OCI-LY3 (cell line): Measurements from ENCODE around the gene SERPINB12.

ENCODE experiments used
- H2AFZ ChIP-seq: fragments of 200-600, 300-600 bp; shearing (Covaris generic); 2 replicates; pipeline ENCODE4 v1.6.0; 2014; ENCODE audit warnings: antibody characterized with exemption, low read depth, low read length
- H3K27ac ChIP-seq: fragments of 200-600, 300-600 bp; sonication (generic); 2 replicates; pipeline ENCODE4 v1.5.1; 2014; ENCODE audit warnings: mild to moderate bottlenecking, low read length, moderate library complexity, mixed read lengths
- H3K27me3 ChIP-seq: fragments of 200-600, 300-600 bp; sonication (generic); 2 replicates; pipeline ENCODE4 v1.6.1; 2014; ENCODE audit warnings: low read depth, low read length, mixed read lengths
- H3K36me3 ChIP-seq: fragments of 200-600, 300-600 bp; sonication (generic); replicated peaks from 2 replicates; pipeline ENCODE3; 2014; ENCODE audit warnings: low read depth, low read length, mixed read lengths
- H3K4me1 ChIP-seq: fragments of 300-600, 200-600 bp; sonication (generic); 2 replicates; pipeline ENCODE4 v1.6.1; 2014; ENCODE audit warnings: low read length, mixed read lengths
- H3K4me2 ChIP-seq: fragments of 200-600, 300-600 bp; sonication (generic); 2 replicates; pipeline ENCODE4 v1.6.1; 2014; ENCODE audit warnings: low read length, mixed read lengths
- H3K4me3 ChIP-seq: fragments of 300-600, 200-600 bp; sonication (generic); 2 replicates; pipeline ENCODE4 v1.5.1; 2014; ENCODE audit warnings: antibody characterized with exemption, mild to moderate bottlenecking, low read length, moderate library complexity
- H3K79me2 ChIP-seq: fragments of 300-600, 200-600 bp; shearing (Covaris generic); 2 replicates; pipeline ENCODE4 v1.6.1; 2014; ENCODE audit warnings: mild to moderate bottlenecking, low read length, mixed read lengths
- H3K9ac ChIP-seq: fragments of 300-600, 200-600 bp; shearing (Covaris generic); 2 replicates; pipeline ENCODE4 v1.6.0; 2014; ENCODE audit warnings: mild to moderate bottlenecking, low read length, moderate library complexity
- H3K9me3 ChIP-seq: fragments of 200-600, 300-600 bp; shearing (Covaris generic); 2 replicates; pipeline ENCODE4 v1.6.1; 2014; ENCODE audit warnings: low read length, mixed read lengths; ENCODE audit not compliant: insufficient read depth
- H4K20me1 ChIP-seq: fragments of 200-600, 300-600 bp; sonication (generic); 2 replicates; pipeline ENCODE4 v1.6.1; 2016; ENCODE audit warnings: low read length, mixed read lengths; ENCODE audit not compliant: insufficient read depth
- EZH2phosphoT487 ChIP-seq: fragments of 200-600 bp; shearing (Covaris generic); IDR thresholded peaks from 2 replicates; pipeline ENCODE4 v1.6.1; 2018; ENCODE audit warnings: antibody characterized with exemption, mixed run types, low read depth
- TF ChIP-seq, protein P1 (sequence below): fragments of 200-600, 300-600 bp; sonication (generic); IDR thresholded peaks from 2 replicates; pipeline ENCODE4 v1.5.1; 2014; ENCODE audit warnings: antibody characterized with exemption, low read length, low read depth

The SERPINB12 gene

DNA sequence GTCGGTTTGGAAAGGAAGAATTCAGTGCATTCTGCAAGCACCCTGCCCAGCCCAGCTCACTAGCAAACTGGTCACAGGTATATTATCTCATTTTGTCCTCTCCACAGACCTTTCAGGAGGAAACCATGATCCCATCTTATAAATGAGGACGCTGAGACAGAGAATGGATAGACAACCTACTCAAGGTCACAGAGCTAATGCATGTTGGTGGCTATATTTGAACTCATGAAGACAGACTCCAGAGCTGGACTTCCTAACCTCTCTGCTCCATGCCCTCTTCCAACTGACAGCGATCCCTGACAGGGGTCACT lies 35.9 kb upstream of the SERPINB12 start:
- H2AFZ ChIP-seq, result no peak overlapping the region
- no peaks in the 10 kb centered on the region for H3K79me2 ChIP-seq
- H3K36me3 ChIP-seq, result no peaks in the 10 kb centered on the region
- no peak overlapping the region for H3K4me3 ChIP-seq
- TF ChIP-seq, protein P1, sequence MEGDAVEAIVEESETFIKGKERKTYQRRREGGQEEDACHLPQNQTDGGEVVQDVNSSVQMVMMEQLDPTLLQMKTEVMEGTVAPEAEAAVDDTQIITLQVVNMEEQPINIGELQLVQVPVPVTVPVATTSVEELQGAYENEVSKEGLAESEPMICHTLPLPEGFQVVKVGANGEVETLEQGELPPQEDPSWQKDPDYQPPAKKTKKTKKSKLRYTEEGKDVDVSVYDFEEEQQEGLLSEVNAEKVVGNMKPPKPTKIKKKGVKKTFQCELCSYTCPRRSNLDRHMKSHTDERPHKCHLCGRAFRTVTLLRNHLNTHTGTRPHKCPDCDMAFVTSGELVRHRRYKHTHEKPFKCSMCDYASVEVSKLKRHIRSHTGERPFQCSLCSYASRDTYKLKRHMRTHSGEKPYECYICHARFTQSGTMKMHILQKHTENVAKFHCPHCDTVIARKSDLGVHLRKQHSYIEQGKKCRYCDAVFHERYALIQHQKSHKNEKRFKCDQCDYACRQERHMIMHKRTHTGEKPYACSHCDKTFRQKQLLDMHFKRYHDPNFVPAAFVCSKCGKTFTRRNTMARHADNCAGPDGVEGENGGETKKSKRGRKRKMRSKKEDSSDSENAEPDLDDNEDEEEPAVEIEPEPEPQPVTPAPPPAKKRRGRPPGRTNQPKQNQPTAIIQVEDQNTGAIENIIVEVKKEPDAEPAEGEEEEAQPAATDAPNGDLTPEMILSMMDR, result no peak; the same call in 1 of the 2 replicates
- no peak for TF ChIP-seq EZH2phosphoT487
- no peak overlapping the region for H3K27ac ChIP-seq
- H3K4me2 ChIP-seq, result no peak overlapping the region
- peaks cover 41% of the 10 kb centered on the region for H3K27me3 ChIP-seq
- H3K9me3 ChIP-seq, result no peaks in the 10 kb centered on the region
- no peaks in the 10 kb centered on the region for H3K4me1 ChIP-seq
- no peaks in the 10 kb centered on the region for H4K20me1 ChIP-seq
- H3K9ac ChIP-seq, result no peak overlapping the region

DNA sequence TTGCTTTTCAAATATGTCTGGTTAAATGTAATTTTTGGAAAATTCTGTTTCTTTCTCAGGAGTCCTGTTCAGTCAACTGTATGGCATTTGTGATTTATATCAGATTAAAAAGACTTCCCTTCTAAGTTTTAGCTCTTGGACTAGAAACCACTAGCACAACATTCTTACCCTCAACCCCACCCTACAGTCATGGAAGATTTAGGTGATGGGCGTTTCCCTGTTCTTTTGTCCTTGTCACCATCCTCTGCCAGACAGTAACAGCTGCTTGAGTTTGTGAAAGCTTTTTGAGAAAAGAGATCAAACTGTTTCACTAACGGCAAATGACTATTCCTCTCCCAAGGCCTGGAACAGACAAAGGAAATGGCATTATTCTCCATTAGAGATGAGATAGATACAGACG lies 33.6 kb upstream of the SERPINB12 start:
- no peak overlapping the region for H2AFZ ChIP-seq
- H3K4me2 ChIP-seq, result no peak overlapping the region
- no peaks in the 10 kb centered on the region for H3K36me3 ChIP-seq
- H3K4me3 ChIP-seq, result no peak overlapping the region
- H3K9me3 ChIP-seq, result no peaks in the 10 kb centered on the region
- no peak for TF ChIP-seq EZH2phosphoT487
- TF ChIP-seq, protein P1, result no peak
- H3K27me3 ChIP-seq, result peaks cover 38% of the 10 kb centered on the region
- no peaks in the 10 kb centered on the region for H3K4me1 ChIP-seq
- no peak overlapping the region for H3K9ac ChIP-seq
- H4K20me1 ChIP-seq, result no peaks in the 10 kb centered on the region
- H3K27ac ChIP-seq, result no peak overlapping the region
- H3K79me2 ChIP-seq, result no peaks in the 10 kb centered on the region

DNA sequence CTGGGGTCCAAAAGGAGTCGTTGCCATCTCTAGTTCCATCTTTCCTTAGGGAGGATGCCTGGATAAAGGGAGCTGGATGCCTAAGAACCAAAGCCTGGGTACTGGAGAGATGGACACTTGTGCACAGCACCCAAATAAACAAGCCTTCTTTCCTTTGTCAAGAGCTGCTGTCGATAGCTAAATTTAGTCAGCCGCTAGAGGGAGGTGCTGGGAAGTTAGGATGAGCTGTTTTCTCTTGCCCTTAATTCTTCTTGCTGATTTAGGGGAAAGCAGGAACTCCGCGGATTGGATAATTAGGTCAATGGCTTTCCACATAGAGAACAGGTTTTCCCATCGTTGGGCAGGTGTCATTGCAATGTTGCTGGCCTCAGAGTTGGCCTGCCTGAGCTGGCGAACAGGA lies 30.9 kb upstream of the SERPINB12 start:
- H3K27me3 ChIP-seq, result peaks cover 35% of the 10 kb centered on the region; the same call in 1 of the 2 replicates
- no peaks in the 10 kb centered on the region for H3K36me3 ChIP-seq
- no peak for TF ChIP-seq EZH2phosphoT487
- TF ChIP-seq, protein P1, result peak; percentile 67
- no peaks in the 10 kb centered on the region for H3K9me3 ChIP-seq
- H3K4me2 ChIP-seq, result peak overlapping the region; percentile 19; the same call in 1 of the 2 replicates
- H3K79me2 ChIP-seq, result no peaks in the 10 kb centered on the region
- H3K9ac ChIP-seq, result no peak overlapping the region
- no peak overlapping the region for H3K4me3 ChIP-seq
- no peaks in the 10 kb centered on the region for H3K4me1 ChIP-seq
- H2AFZ ChIP-seq, result no peak overlapping the region
- H3K27ac ChIP-seq, result no peak overlapping the region
- no peaks in the 10 kb centered on the region for H4K20me1 ChIP-seq

DNA sequence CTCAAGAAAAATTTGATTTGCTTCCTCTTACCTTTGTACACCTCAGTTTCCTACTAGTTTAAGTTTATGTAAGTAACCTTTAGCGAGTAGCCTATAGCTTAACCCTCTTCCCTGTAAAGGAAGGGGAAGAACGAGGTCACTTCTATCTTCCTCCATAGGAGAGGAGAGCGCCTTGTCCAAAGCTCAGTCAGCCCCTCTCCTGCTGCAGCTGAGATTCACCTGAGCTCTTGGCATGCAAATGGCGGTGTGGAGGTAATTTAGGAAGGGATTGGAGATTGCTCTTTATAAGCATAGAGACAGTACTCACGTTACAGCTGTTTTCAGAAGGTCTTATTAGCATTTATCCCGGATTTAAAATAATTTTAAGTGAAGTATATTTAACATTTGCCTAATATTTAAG lies 27.8 kb upstream of the SERPINB12 start:
- Histone ChIP-seq H3K4me1 (peaks cover 4% of the 10 kb centered on the region), H3K79me2 (no peaks in the 10 kb centered on the region), H3K27ac (no peak overlapping the region), H3K4me3 (no peak overlapping the region), H3K9ac (no peak overlapping the region), H3K9me3 (no peaks in the 10 kb centered on the region), H2AFZ (no peak overlapping the region), H3K27me3 (peaks cover 18% of the 10 kb centered on the region; the same call in 1 of the 2 replicates), H4K20me1 (no peaks in the 10 kb centered on the region), H3K4me2 (no peak overlapping the region), H3K36me3 (no peaks in the 10 kb centered on the region)
- no peak for TF ChIP-seq EZH2phosphoT487
- TF ChIP-seq, protein P1, result no peak
